HG02588 (cell line): ENCODE results near the gene AGPAT2.
"Not testable (repeated sequence)": the region's sequence is repeated elsewhere in the genome, so short reads cannot be mapped to it uniquely, and the experiment has no call there.

ENCODE experiments used
- ATAC-seq: cut with Tn5 transposase; IDR thresholded peaks from one replicate; pipeline ENCODE4 v1.9.1; 2021; ENCODE audit warnings: mild to moderate bottlenecking, moderate library complexity; ENCODE audit not compliant: unreplicated experiment

Gene AGPAT2

DNA sequence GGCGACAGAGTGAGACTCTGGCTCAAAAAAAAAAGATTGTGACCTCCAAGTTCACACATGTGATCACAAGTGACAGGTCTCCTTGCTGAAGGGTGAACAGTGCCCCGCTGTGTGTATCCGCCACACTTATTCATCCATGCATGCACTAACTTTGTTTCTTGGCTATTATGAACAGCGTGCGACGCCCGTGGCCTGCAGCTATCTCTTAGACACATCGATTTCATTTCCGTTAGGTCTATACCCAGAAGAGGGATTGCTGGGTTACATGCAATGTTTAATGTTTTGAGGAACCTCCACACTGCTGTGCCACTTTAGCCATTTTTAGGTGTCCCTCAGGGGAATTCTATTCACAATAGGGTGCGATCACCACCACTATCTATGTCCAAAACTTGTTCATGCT lies 36.6 kb downstream of the AGPAT2 start:
- no peak for ATAC-seq

GRCh38 chr9:136650021-136650420 lies 37.2 kb downstream of the AGPAT2 start:
- no peak for ATAC-seq

GRCh38 chr9:136648751-136649150 lies 38.5 kb downstream of the AGPAT2 start:
- no peak for ATAC-seq

DNA sequence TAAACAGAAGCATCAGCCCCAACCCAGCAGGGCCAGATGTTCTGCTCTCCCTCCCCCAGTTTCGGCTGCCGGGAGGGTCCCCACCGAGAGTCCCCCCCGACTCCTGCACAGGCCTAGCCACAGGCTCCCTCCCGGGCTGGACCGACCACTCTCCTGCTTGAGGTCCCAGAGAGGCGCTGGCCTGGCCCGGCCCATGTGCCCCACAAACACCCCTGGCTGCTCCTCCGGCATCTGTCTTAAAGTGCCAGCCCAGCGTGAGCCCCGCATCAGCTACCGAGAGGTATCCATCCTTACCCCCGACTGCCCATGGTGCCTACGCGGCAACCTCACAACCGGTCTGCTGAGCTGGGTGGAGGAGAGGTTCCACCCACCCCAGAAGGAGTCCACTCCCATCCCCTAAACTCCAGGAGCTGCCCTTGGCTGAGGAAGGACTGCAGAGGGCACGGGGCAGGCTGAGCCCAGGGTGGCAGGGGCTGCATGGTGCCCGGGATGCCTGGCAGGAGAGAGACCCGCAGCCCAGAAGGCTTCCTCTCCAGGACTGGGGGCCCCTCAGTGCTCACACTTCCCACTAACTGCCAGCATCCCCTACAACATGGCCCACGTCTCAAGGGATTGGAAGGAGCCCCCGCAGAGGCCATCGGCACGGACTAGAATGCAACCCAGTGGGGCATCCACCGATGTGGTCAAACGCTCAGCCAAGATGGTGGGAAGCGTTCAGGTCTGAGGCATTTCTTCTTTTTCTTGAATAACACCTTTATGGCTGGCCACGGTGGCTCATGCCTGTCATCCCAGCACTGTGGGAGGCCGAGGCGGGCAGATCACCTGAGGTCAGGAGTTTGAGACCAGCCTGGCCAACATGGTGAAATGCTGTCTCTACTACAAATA lies 40.2 kb downstream of the AGPAT2 start:
- no peak for ATAC-seq

DNA sequence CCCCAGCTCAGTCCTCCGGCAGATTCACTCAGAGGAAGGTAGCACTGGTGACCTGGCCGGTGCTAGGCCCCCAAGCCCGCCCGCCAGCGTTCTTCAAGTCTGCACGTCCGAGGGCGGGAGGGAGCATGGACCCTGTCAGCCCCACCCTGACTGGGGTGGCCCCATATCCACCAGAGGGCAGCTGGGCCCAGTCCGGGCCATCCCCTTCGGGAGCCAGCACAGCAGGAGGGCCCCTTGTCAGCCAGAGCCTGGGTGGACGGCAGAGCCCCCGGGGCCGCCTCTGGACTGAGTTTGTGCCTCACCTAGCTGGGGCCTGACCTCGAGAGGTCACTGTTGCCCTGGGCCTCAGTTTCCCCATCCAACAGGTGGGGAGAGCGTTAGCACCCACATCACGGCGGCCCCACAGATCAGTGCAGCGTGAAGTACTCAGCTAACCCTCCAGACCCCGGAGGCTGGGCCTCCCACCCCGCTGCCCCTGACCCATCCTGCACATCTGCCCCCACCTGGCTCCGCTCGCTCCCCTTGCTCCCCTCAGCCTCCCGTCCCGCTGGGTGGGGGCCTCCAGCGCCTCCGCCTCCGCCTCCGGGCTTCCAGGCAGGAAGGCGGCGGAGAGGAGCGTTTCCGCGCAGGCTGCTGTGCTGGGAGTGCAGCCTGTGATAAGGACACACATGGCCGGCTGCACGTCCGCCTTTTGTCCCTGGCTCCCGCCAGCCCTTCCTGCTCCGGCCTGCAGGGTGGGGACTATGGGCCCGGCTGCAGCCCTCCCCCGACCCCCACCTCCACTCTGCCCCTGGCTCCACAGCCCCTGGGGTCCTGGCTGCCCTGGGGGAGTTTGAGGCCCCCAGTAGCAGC lies 41.1 kb downstream of the AGPAT2 start:
- no peak for ATAC-seq

DNA sequence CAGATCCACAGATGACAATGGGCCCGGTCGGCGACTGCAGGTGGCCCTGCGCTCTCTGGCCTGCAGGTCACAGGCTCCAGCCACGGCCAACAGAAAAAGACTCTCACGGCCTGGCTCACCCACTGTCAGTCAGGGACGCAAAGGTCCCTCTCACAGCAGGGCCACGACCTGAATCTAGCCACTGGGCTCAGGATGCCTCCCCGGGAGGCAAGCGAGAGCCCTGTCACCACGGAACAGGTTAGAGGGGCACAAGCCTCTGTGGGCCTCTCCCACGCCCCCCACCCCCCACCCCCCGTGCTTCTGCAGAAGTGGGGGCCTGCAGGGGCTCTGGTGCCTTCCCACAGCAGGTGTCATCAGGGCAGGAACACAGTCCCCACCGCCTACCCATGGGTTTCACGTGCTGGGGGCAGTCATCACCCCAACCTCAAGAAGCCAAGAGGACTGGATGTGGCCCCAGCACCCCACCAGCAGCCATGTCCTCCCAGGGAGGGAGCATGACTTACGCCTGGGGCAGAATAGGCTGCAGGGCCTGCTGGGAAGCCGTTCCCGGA lies 41.8 kb downstream of the AGPAT2 start:
- ATAC-seq, result no peak

- ATAC-seq, result no peak
Measured at GRCh38 chr9:136644593-136645351, 42.5 kb downstream of the AGPAT2 start.

DNA sequence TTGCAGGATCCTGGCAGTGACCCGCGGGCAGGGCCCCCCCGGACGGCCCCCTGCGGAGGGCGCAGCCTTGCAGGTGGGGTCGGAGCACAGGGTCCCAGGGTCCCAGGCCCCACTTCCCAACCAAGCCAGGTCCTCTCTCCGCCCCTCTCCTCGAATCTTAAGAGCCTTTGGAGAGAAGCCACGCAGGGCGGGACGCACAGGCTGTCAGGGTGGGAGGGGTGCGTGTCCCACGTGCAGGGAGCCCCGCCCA lies 43.0 kb downstream of the AGPAT2 start:
- ATAC-seq, result no peak

DNA sequence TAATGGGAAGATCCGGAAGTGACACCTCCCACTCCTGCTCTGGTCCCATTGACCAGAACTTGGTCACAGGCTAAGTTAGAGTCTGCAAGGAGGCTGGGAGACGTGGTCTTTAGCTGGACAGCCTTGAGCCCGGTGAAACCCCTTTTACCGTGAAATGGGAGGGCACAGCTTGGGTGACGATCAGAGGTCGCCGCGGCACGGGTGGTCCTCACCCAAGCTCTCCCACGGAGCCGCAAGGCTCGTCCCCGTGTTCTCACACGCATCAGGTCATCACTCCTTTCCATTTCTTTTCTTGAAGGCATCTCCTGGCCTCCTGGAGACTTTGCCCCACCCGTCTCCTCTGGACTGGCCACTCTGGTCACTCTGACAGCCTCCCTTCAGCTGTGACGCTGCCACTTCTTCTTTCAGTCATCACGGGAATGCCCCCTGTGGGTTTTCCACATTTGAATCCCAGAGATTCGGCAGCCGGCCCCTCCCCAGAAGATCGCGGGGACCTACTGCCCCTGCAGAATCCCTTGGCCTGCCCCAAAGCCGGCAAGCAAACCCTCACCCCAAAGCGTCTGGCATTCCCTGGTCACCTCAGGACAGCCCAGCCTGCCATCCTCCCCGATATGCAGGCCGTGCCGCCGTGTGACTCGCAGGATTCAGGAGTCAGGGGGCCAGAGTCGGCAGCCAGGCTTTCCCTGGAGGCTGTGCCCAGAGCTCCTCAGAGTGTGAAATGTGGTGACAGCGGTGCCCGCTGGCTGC lies 43.5 kb downstream of the AGPAT2 start:
- ATAC-seq, result no peak

DNA sequence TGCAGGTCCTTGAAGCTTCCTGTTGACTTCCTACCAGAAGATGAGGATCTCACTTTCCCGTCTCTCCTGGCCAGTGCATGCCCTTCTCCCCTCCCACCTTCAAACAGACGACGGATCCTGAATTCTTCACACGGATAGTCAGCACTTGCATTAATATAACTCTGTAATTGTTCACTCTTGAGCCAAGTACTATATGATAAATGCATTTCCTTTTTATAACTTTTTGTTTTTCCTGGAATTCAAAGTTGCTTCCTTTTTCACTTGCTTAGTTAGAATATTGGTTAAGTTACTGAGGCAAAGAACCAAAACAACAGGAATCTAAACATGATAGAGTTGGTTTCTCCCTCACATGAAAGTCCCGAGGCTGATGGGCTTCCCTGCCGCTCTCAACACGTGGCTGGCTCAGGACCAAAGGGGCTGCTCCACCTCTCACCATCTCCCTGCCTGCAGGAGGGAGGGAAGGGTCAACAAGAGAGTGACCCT lies 44.8 kb downstream of the AGPAT2 start:
- no peak for ATAC-seq

DNA sequence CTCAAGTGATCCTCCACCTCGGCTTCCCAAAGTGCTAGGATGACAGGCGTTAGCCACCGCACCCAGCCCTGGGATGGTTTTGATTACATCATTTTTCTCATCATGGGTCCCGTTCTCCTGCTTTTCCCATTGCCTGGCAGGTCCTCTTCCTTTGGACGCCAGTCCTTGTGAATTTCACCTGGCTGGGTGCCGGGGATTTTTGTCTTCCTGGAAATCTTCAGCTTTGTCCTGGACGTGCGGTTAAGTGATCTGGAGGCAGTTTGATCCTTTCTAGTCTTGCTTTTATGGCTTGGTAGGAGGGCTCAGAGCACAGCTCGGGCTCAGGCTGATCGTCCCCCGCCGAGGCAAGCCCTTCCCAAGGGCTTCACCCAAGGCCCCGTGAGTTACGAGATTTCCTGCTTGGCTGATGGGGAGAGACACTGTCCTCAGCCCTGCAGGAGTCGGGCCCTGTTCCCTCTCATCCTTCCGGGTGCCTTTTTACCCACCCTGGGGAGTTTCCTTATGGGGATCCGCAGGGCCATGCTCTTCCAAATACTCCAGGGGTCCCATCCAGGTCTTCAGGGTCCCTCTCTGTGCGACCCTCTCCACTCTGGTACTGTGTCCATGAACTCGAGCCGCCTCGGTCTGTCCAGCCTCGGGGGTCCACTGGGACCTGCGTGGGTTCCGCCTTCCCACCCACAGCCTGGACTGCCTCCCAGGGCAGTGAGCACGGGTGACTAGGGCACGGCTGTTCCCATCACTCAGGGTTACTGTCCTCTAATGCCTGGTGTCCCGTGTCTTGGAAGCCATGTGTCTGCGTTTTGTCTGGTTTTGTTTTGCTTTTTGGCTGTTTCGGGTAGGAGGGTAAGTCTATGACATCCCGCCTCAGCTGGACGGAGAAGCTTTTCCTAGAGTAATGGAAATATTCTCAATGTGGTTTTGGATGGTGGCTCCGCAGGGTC lies 46.8 kb downstream of the AGPAT2 start:
- ATAC-seq, result no peak

DNA sequence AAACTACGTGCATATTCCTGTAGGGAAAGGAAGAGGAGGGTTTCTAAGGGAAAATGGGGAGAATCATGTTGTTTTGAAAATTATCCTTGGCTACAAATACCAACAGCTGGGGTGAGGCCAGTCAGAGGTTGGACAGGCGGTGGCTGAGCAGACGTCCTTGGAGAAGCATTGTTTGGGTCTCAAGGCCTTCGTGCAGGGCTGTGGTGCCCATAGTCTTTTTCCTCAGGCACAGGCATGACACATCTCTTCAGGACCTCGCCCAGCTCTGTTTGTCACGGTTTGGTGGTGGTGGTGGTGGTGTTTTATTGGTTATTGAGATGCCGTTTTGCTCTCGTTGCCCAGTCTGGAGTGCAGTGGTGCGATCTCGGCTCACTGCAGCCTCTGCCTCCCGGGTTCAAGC lies 52.4 kb downstream of the AGPAT2 start:
- ATAC-seq, result no peak

- not testable (repeated sequence) for ATAC-seq
Measured at GRCh38 chr9:136632491-136633106, 54.7 kb downstream of the AGPAT2 start.

DNA sequence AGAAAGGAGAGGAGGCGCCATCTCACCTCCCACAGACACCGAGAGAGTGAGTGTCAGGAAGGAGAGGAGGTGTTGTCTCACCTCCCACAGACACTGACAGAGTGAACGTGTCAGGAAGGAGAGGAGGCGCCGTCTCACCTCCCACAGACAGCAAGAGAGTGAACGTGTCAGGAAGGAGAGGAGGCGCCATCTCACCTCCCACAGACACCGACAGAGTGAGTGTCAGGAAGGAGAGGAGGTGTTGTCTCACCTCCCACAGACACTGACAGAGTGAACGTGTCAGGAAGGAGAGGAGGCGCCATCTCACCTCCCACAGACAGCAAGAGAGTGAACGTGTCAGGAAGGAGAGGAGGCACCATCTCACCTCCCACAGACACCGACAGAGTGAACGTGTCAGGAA lies 55.2 kb downstream of the AGPAT2 start:
- not testable (repeated sequence) for ATAC-seq

- no peak for ATAC-seq
Measured at GRCh38 chr9:136631038-136632000, 55.9 kb downstream of the AGPAT2 start.

GRCh38 chr9:136630662-136630992 lies 56.6 kb downstream of the AGPAT2 start:
- no peak for ATAC-seq

- ATAC-seq, result no peak
Measured at GRCh38 chr9:136629879-136630661, 57.2 kb downstream of the AGPAT2 start.
